ENCODE measurements around the gene ELP5.
A peak's percentile ranks its signal among the peaks of the same experiment; 100 is the strongest.

Gene ELP5

DNA sequence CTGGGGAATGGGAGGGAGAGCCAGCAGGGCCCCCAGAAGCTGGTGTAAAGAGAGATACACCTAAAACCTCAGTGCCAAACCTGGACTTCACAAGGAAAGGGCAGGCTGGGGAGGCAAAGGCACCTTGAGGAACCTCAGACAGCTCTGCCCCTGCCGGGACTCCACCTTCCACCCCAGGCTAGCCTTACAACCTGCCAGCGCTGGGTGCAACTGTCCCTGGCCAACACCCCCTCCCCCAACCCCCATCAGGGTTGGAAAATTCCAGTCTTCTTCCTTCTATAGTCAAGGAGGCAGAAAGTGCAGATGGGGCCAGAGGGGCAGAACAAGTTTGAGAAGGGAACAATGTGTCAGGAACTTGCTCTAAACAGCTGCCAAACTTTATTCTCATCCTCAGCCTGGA is 40.2 kb downstream of the ELP5 start:
- Histone ChIP-seq H3K36me3 (ENCODE audit: control insufficient read depth in 2 of 2, insufficient read depth in 1 of 2, low read length in 2 of 2) (no peaks in the 10 kb centered on the region), H3K27ac (ENCODE audit: extremely low read depth, low read depth, low read length) (no peak overlapping the region), H3K4me3 (ENCODE audit: low read depth, low read length) (no peak overlapping the region), H3K9me3 (ENCODE audit: control insufficient read depth, insufficient read depth, low read depth, low read length) (no peaks in the 10 kb centered on the region), H3K4me1 (ENCODE audit: control insufficient read depth, insufficient read depth, low read length) (peaks cover 6% of the 10 kb centered on the region; the same call in 1 of the 2 replicates)
- TF ChIP-seq ZNF510 (tag by site-specific recombination; IDR thresholded peaks at IDR 0.05; ENCODE audit: insufficient replicate concordance) = no peak
- ChIA-PET CTCF (interaction anchor here (1.1 to 3.8 kb wide), 3 partner anchors 11 to 246 kb away, joined by 3 to 33 read pairs (median 13); partner anchors contain the start of gene SLC2A4), POLR2A (interaction anchor here (1.1 to 2.3 kb wide), 3 partner anchors 11 to 71 kb away, joined by 3 to 6 read pairs (median 5); partner anchors contain the start of genes CTDNEP1 and SLC2A4)

DNA sequence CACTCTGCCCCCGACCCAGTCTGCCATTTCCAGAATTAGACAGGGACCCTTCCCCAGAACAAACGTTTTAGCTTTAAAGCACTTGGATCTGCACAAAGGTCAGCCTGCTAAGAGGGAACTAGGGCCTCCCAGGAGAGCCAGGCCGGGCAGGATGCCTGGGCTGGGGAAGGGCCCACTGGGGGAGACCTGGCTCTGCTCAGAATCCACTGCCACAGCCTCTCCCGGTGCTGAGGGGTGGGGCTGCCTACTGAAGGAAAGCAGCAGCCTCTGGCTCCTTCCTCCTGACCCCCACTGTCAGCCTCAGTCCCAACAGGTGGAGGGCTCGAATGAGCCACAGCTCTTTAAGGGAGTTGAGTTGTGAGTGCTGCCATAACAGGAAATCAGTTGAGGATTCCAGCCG is 40.7 kb downstream of the ELP5 start:
- no peak for TF ChIP-seq ZNF140 (tag by site-specific recombination; IDR thresholded peaks at IDR 0.05)
- TF ChIP-seq, protein P1, sequence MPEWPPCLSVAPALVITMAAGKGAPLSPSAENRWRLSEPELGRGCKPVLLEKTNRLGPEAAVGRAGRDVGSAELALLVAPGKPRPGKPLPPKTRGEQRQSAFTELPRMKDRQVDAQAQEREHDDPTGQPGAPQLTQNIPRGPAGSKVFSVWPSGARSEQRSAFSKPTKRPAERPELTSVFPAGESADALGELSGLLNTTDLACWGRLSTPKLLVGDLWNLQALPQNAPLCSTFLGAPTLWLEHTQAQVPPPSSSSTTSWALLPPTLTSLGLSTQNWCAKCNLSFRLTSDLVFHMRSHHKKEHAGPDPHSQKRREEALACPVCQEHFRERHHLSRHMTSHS (tag by site-specific recombination; IDR thresholded peaks at IDR 0.05) = no peak
- no peak for TF ChIP-seq ZNF626 (tag by site-specific recombination; IDR thresholded peaks at IDR 0.05)
- no peak for TF ChIP-seq ZNF433 (tag by site-specific recombination; IDR thresholded peaks at IDR 0.05; ENCODE audit: low read depth)
- peak; percentile 47; the same call in 1 of the 2 replicates for TF ChIP-seq SCRT2 (tag by site-specific recombination; IDR thresholded peaks at IDR 0.05)
- Histone ChIP-seq H3K27ac (ENCODE audit: extremely low read depth, low read depth, low read length) (no peak overlapping the region), H3K4me3 (ENCODE audit: low read depth, low read length) (no peak overlapping the region), H3K4me1 (ENCODE audit: control insufficient read depth, insufficient read depth, low read length) (peaks cover 6% of the 10 kb centered on the region; the same call in 1 of the 2 replicates), H3K36me3 (ENCODE audit: control insufficient read depth in 2 of 2, insufficient read depth in 1 of 2, low read length in 2 of 2) (no peaks in the 10 kb centered on the region), H3K9me3 (ENCODE audit: control insufficient read depth, insufficient read depth, low read depth, low read length) (no peaks in the 10 kb centered on the region)
- ChIA-PET POLR2A (interaction anchor here (1.1 to 2.3 kb wide), 4 partner anchors 12 to 72 kb away, joined by 3 to 6 read pairs (median 4); partner anchors contain the start of genes CTDNEP1, GABARAP and SLC2A4), CTCF (interaction anchor here (0.9 to 3.8 kb wide), 3 partner anchors 12 to 247 kb away, joined by 8 to 33 read pairs (median 13); partner anchors contain the start of gene SLC2A4)

DNA sequence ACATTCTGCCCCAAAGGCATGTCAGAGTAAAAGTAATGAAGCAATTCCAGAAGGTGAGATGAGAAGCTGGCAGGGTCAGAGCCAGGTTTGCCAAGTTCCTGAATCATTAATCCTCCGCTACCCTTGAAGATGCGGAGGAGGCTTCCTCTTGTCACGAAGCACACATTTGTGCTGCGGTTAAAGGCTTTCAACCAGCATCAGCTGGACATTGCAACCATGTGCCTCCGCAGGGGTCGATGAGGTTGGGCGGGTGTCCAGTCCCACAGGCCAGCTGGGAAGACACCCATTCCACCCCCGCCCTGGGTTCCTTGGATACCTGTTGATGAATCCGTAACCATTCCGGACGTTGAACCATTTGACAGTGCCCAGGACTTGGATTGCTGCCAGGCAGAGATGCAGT is 41.1 kb downstream of the ELP5 start:
- POLR2A ChIA-PET = interaction anchor here (1.3 to 2.3 kb wide), 3 partner anchors 12 to 59 kb away, joined by 3 to 6 read pairs (median 4); partner anchors contain the start of genes DVL2, GABARAP and SLC2A4
- no peaks in the 10 kb centered on the region for H3K9me3 ChIP-seq (ENCODE audit: control insufficient read depth, insufficient read depth, low read depth, low read length)
- no peak for TF ChIP-seq ZNF664 (tag by site-specific recombination; IDR thresholded peaks at IDR 0.05)
- TF ChIP-seq TRIM28 (IDR thresholded peaks at IDR 0.05; ENCODE audit: borderline replicate concordance, low read length) = no peak
- TF ChIP-seq ZNF600 (tag by site-specific recombination; IDR thresholded peaks at IDR 0.05) = peak; percentile 83
- TF ChIP-seq SCRT2 (tag by site-specific recombination; IDR thresholded peaks at IDR 0.05) = peak; percentile 42; the same call in 1 of the 2 replicates
- no peak overlapping the region for H3K4me3 ChIP-seq (ENCODE audit: low read depth, low read length)
- CTCF ChIA-PET = interaction anchor here (0.7 to 3.8 kb wide), 4 partner anchors 12 to 27 kb away, joined by 3 to 33 read pairs (median 6); partner anchors contain the start of gene SLC2A4
- H3K4me1 ChIP-seq (ENCODE audit: control insufficient read depth, insufficient read depth, low read length) = peaks cover 6% of the 10 kb centered on the region; the same call in 1 of the 2 replicates
- H3K36me3 ChIP-seq (ENCODE audit: control insufficient read depth in 2 of 2, insufficient read depth in 1 of 2, low read length in 2 of 2) = no peaks in the 10 kb centered on the region
- no peak overlapping the region for H3K27ac ChIP-seq (ENCODE audit: extremely low read depth, low read depth, low read length)

DNA sequence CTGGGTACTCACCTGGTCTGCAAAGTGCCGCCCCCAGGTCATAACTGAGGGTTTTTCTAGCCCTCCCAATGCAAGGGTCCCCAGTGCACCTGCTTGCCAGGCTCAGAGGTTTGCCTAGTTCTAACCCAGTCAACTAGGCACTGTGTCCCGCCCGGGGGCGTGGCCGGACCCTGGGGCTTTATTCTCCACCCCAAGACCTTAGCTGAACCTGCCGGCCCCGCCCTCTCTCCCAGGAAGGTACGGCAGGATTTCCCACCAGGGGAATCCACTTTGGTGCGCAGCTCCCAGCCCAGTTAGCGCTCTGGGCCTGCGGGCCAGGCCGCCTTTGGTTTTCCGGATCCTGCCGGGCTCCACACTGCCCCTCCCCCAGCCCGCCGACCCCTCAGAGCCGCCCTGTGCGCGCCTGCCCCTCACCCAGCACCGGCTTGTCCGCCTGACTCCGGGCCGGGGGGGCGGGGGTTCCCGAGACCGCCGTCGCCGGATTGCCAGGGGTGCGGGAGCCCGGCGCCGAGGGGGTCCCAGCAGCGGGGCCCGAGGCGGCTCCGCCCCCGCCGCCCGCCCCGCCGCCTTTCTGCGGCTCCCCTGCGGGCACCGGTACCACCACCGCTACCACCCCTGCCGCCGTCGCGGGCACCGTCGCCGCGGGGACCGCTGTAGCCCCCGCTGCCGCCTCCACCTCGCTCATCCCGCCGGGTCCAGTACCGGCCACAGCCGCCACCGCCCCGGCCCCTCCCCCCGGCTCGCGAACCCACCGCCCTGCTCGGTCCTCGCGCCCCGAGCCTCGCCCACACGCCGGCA is 42.0 kb downstream of the ELP5 start:
- no peak overlapping the region for H3K4me3 ChIP-seq (ENCODE audit: low read depth, low read length)
- H3K36me3 ChIP-seq (ENCODE audit: control insufficient read depth in 2 of 2, insufficient read depth in 1 of 2, low read length in 2 of 2) = no peaks in the 10 kb centered on the region
- no peaks in the 10 kb centered on the region for H3K9me3 ChIP-seq (ENCODE audit: control insufficient read depth, insufficient read depth, low read depth, low read length)
- peaks cover 6% of the 10 kb centered on the region; the same call in 1 of the 2 replicates for H3K4me1 ChIP-seq (ENCODE audit: control insufficient read depth, insufficient read depth, low read length)
- H3K27ac ChIP-seq (ENCODE audit: extremely low read depth, low read depth, low read length) = no peak overlapping the region; the same call in 1 of the 2 replicates
- CTCF ChIA-PET = interaction anchor here (0.6 to 3.8 kb wide), 6 partner anchors 11 to 232 kb away, joined by 3 to 33 read pairs (median 4); partner anchors contain the start of gene SLC2A4
- POLR2A ChIA-PET = interaction anchor here (0.6 to 2.3 kb wide), 4 partner anchors 13 to 876 kb away, joined by 3 to 6 read pairs (median 4); partner anchors contain the start of genes DVL2, GABARAP and SLC2A4
- TF ChIP-seq ZNF221 (tag by site-specific recombination; IDR thresholded peaks at IDR 0.05; ENCODE audit: borderline replicate concordance) (no peak), KLF10 (tag by site-specific recombination; IDR thresholded peaks at IDR 0.05) (peak; percentile 34; the same call in 1 of the 2 replicates), ZNF157 (tag by site-specific recombination; IDR thresholded peaks at IDR 0.05) (no peak), ZNF621 (tag by site-specific recombination; IDR thresholded peaks at IDR 0.05) (no peak), ZNF629 (tag by site-specific recombination; IDR thresholded peaks at IDR 0.05) (no peak), ZNF623 (tag by site-specific recombination; IDR thresholded peaks at IDR 0.05) (no peak)
- TF ChIP-seq, protein P2, sequence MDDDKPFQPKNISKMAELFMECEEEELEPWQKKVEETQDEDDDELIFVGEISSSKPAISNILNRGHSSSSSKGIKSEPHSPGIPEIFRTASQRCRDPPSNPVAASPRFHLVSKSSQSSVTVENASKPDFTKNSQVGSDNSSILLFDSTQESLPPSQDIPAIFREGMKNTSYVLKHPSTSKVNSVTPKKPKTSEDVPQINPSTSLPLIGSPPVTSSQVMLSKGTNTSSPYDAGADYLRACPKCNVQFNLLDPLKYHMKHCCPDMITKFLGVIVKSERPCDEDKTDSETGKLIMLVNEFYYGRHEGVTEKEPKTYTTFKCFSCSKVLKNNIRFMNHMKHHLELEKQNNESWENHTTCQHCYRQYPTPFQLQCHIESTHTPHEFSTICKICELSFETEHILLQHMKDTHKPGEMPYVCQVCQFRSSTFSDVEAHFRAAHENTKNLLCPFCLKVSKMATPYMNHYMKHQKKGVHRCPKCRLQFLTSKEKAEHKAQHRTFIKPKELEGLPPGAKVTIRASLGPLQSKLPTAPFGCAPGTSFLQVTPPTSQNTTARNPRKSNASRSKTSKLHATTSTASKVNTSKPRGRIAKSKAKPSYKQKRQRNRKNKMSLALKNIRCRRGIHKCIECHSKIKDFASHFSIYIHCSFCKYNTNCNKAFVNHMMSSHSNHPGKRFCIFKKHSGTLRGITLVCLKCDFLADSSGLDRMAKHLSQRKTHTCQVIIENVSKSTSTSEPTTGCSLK (tag by site-specific recombination; IDR thresholded peaks at IDR 0.05) = no peak
- TF ChIP-seq, protein P3, sequence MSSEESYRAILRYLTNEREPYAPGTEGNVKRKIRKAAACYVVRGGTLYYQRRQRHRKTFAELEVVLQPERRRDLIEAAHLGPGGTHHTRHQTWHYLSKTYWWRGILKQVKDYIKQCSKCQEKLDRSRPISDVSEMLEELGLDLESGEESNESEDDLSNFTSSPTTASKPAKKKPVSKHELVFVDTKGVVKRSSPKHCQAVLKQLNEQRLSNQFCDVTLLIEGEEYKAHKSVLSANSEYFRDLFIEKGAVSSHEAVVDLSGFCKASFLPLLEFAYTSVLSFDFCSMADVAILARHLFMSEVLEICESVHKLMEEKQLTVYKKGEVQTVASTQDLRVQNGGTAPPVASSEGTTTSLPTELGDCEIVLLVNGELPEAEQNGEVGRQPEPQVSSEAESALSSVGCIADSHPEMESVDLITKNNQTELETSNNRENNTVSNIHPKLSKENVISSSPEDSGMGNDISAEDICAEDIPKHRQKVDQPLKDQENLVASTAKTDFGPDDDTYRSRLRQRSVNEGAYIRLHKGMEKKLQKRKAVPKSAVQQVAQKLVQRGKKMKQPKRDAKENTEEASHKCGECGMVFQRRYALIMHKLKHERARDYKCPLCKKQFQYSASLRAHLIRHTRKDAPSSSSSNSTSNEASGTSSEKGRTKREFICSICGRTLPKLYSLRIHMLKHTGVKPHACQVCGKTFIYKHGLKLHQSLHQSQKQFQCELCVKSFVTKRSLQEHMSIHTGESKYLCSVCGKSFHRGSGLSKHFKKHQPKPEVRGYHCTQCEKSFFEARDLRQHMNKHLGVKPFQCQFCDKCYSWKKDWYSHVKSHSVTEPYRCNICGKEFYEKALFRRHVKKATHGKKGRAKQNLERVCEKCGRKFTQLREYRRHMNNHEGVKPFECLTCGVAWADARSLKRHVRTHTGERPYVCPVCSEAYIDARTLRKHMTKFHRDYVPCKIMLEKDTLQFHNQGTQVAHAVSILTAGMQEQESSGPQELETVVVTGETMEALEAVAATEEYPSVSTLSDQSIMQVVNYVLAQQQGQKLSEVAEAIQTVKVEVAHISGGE (tag by site-specific recombination; conservative IDR thresholded peaks at IDR 0.05; ENCODE audit: low read depth) = no peak
- TF ChIP-seq, protein P4, sequence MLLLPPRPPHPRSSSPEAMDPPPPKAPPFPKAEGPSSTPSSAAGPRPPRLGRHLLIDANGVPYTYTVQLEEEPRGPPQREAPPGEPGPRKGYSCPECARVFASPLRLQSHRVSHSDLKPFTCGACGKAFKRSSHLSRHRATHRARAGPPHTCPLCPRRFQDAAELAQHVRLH (tag by site-specific recombination; IDR thresholded peaks at IDR 0.05) = no peak
